ENCODE data around the gene DOCK10. TPM values are rescaled to one million over a fixed set of nuclear protein-coding genes. Genes with fewer than 3 reads are reported as not detected.

DOCK10 gene
- total and polyA plus RNA-seq, 2 experiments from 2014 or later, result 1.1 to 3.2 TPM

DNA sequence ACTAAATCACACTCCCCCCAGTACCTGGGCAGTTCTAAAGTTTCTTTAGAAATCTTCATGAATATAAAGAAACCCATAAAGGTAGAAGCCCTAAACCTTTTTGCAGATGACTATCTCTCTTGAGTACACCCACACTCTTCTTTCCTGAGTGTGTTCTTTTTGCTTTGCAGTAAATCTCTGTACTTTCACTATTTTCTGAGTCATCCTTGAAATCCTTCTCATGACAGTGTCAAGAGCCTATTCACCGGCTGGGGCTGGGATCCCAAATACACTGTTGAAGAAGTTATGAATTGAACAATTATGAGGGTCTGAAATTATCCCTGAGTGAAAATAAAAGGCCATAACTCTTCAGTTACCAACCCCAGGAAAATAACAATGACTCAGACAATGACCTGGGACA lies 192.2 kb downstream of the DOCK10 start:
- Histone ChIP-seq H2AFZ (no peak overlapping the region), H3K79me2 (no peaks in the 10 kb centered on the region), H4K20me1 (ENCODE audit: insufficient read depth, poor library complexity, severe bottlenecking) (no peaks in the 10 kb centered on the region), H3K4me3 (no peak overlapping the region), H3K9me2 (replicated peaks; ENCODE audit: insufficient read depth) (no peaks in the 10 kb centered on the region), H3K36me3 (replicated peaks; ENCODE audit: insufficient read depth, low read depth) (no peaks in the 10 kb centered on the region), H3K27me3 (no peaks in the 10 kb centered on the region), H3K4me1 (ENCODE audit: insufficient read depth) (no peaks in the 10 kb centered on the region), H3K27ac (no peak overlapping the region), H3K9me3 (ENCODE audit: low read depth) (no peaks in the 10 kb centered on the region), H3K4me2 (no peak overlapping the region)
- WGBS (ENCODE audit: low lambda C conversion rate, missing lambda C conversion rate), result 84% methylated on average over 1 of the region's 1 CpG
- DNase-seq (ENCODE audit: low spot score), result no peak
- TF ChIP-seq, protein P1, sequence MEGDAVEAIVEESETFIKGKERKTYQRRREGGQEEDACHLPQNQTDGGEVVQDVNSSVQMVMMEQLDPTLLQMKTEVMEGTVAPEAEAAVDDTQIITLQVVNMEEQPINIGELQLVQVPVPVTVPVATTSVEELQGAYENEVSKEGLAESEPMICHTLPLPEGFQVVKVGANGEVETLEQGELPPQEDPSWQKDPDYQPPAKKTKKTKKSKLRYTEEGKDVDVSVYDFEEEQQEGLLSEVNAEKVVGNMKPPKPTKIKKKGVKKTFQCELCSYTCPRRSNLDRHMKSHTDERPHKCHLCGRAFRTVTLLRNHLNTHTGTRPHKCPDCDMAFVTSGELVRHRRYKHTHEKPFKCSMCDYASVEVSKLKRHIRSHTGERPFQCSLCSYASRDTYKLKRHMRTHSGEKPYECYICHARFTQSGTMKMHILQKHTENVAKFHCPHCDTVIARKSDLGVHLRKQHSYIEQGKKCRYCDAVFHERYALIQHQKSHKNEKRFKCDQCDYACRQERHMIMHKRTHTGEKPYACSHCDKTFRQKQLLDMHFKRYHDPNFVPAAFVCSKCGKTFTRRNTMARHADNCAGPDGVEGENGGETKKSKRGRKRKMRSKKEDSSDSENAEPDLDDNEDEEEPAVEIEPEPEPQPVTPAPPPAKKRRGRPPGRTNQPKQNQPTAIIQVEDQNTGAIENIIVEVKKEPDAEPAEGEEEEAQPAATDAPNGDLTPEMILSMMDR (IDR thresholded peaks at IDR 0.05; ENCODE audit: poor library complexity), result no peak
- TF ChIP-seq EZH2phosphoT487 (IDR thresholded peaks at IDR 0.05; ENCODE audit: low read depth, severe bottlenecking, unreplicated experiment) (no peak), EZH2 (IDR thresholded peaks at IDR 0.05; ENCODE audit: borderline replicate concordance) (no peak)

DNA sequence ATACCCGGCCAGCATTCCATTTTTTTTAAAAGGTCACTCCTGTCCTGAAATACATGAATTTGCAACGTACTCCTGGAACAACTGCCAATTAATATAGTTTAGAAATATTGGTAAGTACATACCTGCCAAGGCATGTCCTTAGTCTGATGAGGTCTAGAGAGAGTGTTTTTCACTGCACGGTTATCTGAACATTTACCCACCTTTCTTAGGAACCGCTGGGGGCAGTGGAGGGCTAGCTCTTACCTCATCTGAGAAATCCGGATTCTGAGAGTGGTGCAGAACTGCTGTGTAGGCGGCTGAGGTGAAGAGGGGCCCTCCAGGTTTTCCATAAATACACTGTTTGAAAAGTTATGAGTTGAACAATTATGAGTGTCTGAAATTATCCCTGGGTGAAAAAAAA lies 193.0 kb downstream of the DOCK10 start:
- no peak overlapping the region for H2AFZ ChIP-seq
- no peaks in the 10 kb centered on the region for H4K20me1 ChIP-seq (ENCODE audit: insufficient read depth, poor library complexity, severe bottlenecking)
- no peak for DNase-seq (ENCODE audit: low spot score)
- H3K27me3 ChIP-seq, result no peaks in the 10 kb centered on the region
- H3K79me2 ChIP-seq, result no peaks in the 10 kb centered on the region
- H3K27ac ChIP-seq, result no peak overlapping the region
- TF ChIP-seq, protein P1 (IDR thresholded peaks at IDR 0.05; ENCODE audit: poor library complexity), result no peak
- no peak for TF ChIP-seq EZH2 (IDR thresholded peaks at IDR 0.05; ENCODE audit: borderline replicate concordance)
- TF ChIP-seq EZH2phosphoT487 (IDR thresholded peaks at IDR 0.05; ENCODE audit: low read depth, severe bottlenecking, unreplicated experiment), result no peak
- H3K9me3 ChIP-seq (ENCODE audit: low read depth), result no peaks in the 10 kb centered on the region
- 68% methylated on average over 6 of the region's 6 CpGs for WGBS (ENCODE audit: low lambda C conversion rate, missing lambda C conversion rate)
- no peaks in the 10 kb centered on the region for H3K9me2 ChIP-seq (replicated peaks; ENCODE audit: insufficient read depth)
- H3K4me1 ChIP-seq (ENCODE audit: insufficient read depth), result no peaks in the 10 kb centered on the region
- no peaks in the 10 kb centered on the region for H3K36me3 ChIP-seq (replicated peaks; ENCODE audit: insufficient read depth, low read depth)
- no peak overlapping the region for H3K4me3 ChIP-seq
- no peak overlapping the region for H3K4me2 ChIP-seq

DNA sequence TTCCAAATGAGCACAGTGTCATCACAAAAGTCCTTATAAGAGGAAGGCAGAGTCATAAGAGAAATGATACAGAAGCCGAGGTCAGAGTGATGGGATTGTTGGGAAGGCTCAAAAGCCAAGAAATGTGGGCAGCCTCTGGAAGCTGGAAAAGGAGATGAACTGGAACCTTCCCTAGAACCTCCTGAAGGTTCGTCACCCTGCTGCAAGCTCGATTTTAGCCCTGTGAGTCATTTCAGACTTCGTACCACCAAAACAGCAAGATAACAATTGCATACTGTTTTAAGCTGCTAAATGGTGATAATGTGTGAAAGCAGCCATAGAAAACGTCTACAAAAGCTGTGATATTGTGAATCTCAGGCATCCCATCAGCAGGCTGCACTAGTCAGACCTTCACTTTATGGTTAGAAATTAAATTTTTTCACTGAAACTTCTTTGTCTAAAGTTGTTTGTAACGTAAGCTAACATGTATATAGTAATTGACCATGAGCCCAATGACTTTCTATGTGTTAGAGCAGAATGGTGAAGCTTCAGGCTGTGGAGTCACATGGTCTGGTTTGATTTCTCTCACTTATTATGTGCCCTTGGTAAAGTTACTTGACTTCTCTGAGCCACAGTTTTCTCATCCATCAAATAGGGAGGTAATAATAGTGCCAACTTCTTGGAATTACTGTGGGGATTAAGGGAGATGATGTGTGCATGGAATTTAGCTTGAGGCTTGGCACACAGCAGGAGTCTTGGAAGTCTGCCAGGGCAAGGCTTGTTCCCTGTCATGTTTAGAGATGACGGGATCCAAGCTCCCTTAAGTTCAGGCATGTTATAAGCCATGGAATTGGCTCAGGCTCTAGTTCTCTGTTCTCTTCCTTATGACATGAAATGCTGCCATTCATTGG lies 194.1 kb downstream of the DOCK10 start:
- Histone ChIP-seq H3K79me2 (no peaks in the 10 kb centered on the region), H3K4me2 (no peak overlapping the region), H3K27ac (no peak overlapping the region), H4K20me1 (ENCODE audit: insufficient read depth, poor library complexity, severe bottlenecking) (no peaks in the 10 kb centered on the region), H3K4me1 (ENCODE audit: insufficient read depth) (no peaks in the 10 kb centered on the region), H3K4me3 (no peak overlapping the region), H2AFZ (no peak overlapping the region), H3K9me2 (replicated peaks; ENCODE audit: insufficient read depth) (no peaks in the 10 kb centered on the region), H3K27me3 (no peaks in the 10 kb centered on the region), H3K9me3 (ENCODE audit: low read depth) (no peaks in the 10 kb centered on the region), H3K36me3 (replicated peaks; ENCODE audit: insufficient read depth, low read depth) (no peaks in the 10 kb centered on the region)
- WGBS (ENCODE audit: low lambda C conversion rate, missing lambda C conversion rate), result 66% methylated on average over 7 of the region's 7 CpGs
- TF ChIP-seq, protein P1 (IDR thresholded peaks at IDR 0.05; ENCODE audit: poor library complexity), result no peak
- TF ChIP-seq EZH2phosphoT487 (IDR thresholded peaks at IDR 0.05; ENCODE audit: low read depth, severe bottlenecking, unreplicated experiment), result no peak
- no peak for TF ChIP-seq EZH2 (IDR thresholded peaks at IDR 0.05; ENCODE audit: borderline replicate concordance)
- DNase-seq (ENCODE audit: low spot score), result peak; percentile 32
